ENCODE measurements around the gene BRD3.

Gene BRD3

GRCh38 chr9:134003237-134003636 is 64.6 kb downstream of the BRD3 start:
- H3K4me1 Mint-ChIP-seq (ENCODE audit: low read depth): no peaks in the 10 kb centered on the region
- H3K36me3 Mint-ChIP-seq (ENCODE audit: low read depth): no peaks in the 10 kb centered on the region
- H3K9me3 Mint-ChIP-seq: no peaks in the 10 kb centered on the region
- H3K27ac Mint-ChIP-seq: no peak overlapping the region
- peaks cover 10% of the 10 kb centered on the region for H3K27me3 Mint-ChIP-seq
- no peak overlapping the region for H3K4me3 Mint-ChIP-seq

GRCh38 chr9:134002796-134003195 is 65.0 kb downstream of the BRD3 start:
- Mint-ChIP-seq H3K9me3 (no peaks in the 10 kb centered on the region), H3K27ac (no peak overlapping the region), H3K4me1 (ENCODE audit: low read depth) (no peaks in the 10 kb centered on the region), H3K36me3 (ENCODE audit: low read depth) (no peaks in the 10 kb centered on the region), H3K27me3 (peaks cover 10% of the 10 kb centered on the region), H3K4me3 (no peak overlapping the region)

GRCh38 chr9:133999851-134000265 is 68.0 kb downstream of the BRD3 start:
- Mint-ChIP-seq H3K27me3 (peaks cover 4% of the 10 kb centered on the region), H3K27ac (no peak overlapping the region), H3K9me3 (no peaks in the 10 kb centered on the region), H3K36me3 (ENCODE audit: low read depth) (no peaks in the 10 kb centered on the region), H3K4me1 (ENCODE audit: low read depth) (no peaks in the 10 kb centered on the region), H3K4me3 (no peak overlapping the region)

GRCh38 chr9:133998915-133999595 is 68.8 kb downstream of the BRD3 start:
- Mint-ChIP-seq H3K4me1 (ENCODE audit: low read depth) (peaks cover 4% of the 10 kb centered on the region), H3K4me3 (no peak overlapping the region), H3K27me3 (peaks cover 4% of the 10 kb centered on the region), H3K36me3 (ENCODE audit: low read depth) (no peaks in the 10 kb centered on the region), H3K27ac (no peak overlapping the region), H3K9me3 (no peaks in the 10 kb centered on the region)

GRCh38 chr9:133997584-133997983 is 70.2 kb downstream of the BRD3 start:
- H3K9me3 Mint-ChIP-seq: no peaks in the 10 kb centered on the region
- no peaks in the 10 kb centered on the region for H3K36me3 Mint-ChIP-seq (ENCODE audit: low read depth)
- H3K4me1 Mint-ChIP-seq (ENCODE audit: low read depth): peaks cover 7% of the 10 kb centered on the region
- no peaks in the 10 kb centered on the region for H3K27me3 Mint-ChIP-seq
- no peak overlapping the region for H3K4me3 Mint-ChIP-seq
- H3K27ac Mint-ChIP-seq: no peak overlapping the region

- no peak overlapping the region for H3K4me3 Mint-ChIP-seq
- no peaks in the 10 kb centered on the region for H3K36me3 Mint-ChIP-seq (ENCODE audit: low read depth)
- H3K9me3 Mint-ChIP-seq: no peaks in the 10 kb centered on the region
- H3K27ac Mint-ChIP-seq: no peak overlapping the region
- H3K27me3 Mint-ChIP-seq: no peaks in the 10 kb centered on the region
- peaks cover 7% of the 10 kb centered on the region for H3K4me1 Mint-ChIP-seq (ENCODE audit: low read depth)
Observed at GRCh38 chr9:133996531-133997520, 71.0 kb downstream of the BRD3 start.

- Mint-ChIP-seq H3K4me1 (ENCODE audit: low read depth) (peaks cover 7% of the 10 kb centered on the region), H3K27ac (no peak overlapping the region), H3K9me3 (no peaks in the 10 kb centered on the region), H3K36me3 (ENCODE audit: low read depth) (no peaks in the 10 kb centered on the region), H3K27me3 (no peaks in the 10 kb centered on the region), H3K4me3 (no peak overlapping the region)
Observed at GRCh38 chr9:133995012-133995896, 72.6 kb downstream of the BRD3 start.

GRCh38 chr9:133994353-133995011 is 73.3 kb downstream of the BRD3 start:
- peaks cover 7% of the 10 kb centered on the region for H3K4me1 Mint-ChIP-seq (ENCODE audit: low read depth)
- no peak overlapping the region for H3K4me3 Mint-ChIP-seq
- H3K27ac Mint-ChIP-seq: no peak overlapping the region
- no peaks in the 10 kb centered on the region for H3K27me3 Mint-ChIP-seq
- no peaks in the 10 kb centered on the region for H3K36me3 Mint-ChIP-seq (ENCODE audit: low read depth)
- no peaks in the 10 kb centered on the region for H3K9me3 Mint-ChIP-seq

GRCh38 chr9:133993635-133994253 is 74.1 kb downstream of the BRD3 start:
- no peaks in the 10 kb centered on the region for H3K27me3 Mint-ChIP-seq
- peak overlapping the region; percentile 53 for H3K4me3 Mint-ChIP-seq
- peaks cover 7% of the 10 kb centered on the region for H3K4me1 Mint-ChIP-seq (ENCODE audit: low read depth)
- no peaks in the 10 kb centered on the region for H3K36me3 Mint-ChIP-seq (ENCODE audit: low read depth)
- no peak overlapping the region for H3K27ac Mint-ChIP-seq
- H3K9me3 Mint-ChIP-seq: no peaks in the 10 kb centered on the region

GRCh38 chr9:133992780-133993634 is 74.8 kb downstream of the BRD3 start:
- H3K9me3 Mint-ChIP-seq: no peaks in the 10 kb centered on the region
- no peaks in the 10 kb centered on the region for H3K36me3 Mint-ChIP-seq (ENCODE audit: low read depth)
- peak overlapping the region; percentile 53 for H3K4me3 Mint-ChIP-seq
- peaks cover 7% of the 10 kb centered on the region for H3K4me1 Mint-ChIP-seq (ENCODE audit: low read depth)
- H3K27ac Mint-ChIP-seq: no peak overlapping the region
- no peaks in the 10 kb centered on the region for H3K27me3 Mint-ChIP-seq

- Mint-ChIP-seq H3K9me3 (no peaks in the 10 kb centered on the region), H3K4me3 (peak within 1 kb of the TSS; percentile 65), H3K27me3 (no peaks in the 10 kb centered on the region), H3K27ac (no peak within 1 kb of the TSS), H3K36me3 (ENCODE audit: low read depth) (no peaks in the 10 kb centered on the region), H3K4me1 (ENCODE audit: low read depth) (peaks cover 7% of the 10 kb centered on the region)
Observed at GRCh38 chr9:133991964-133992779, 75.7 kb downstream of the BRD3 start, which contains the start of gene VAV2. VAV2 (minus strand) TSS chr9:133992324; CDS start chr9:133992278, 46 bp downstream.

GRCh38 chr9:133991214-133991921 is 76.5 kb downstream of the BRD3 start:
- Mint-ChIP-seq H3K4me1 (ENCODE audit: low read depth) (peaks cover 7% of the 10 kb centered on the region), H3K9me3 (no peaks in the 10 kb centered on the region), H3K36me3 (ENCODE audit: low read depth) (no peaks in the 10 kb centered on the region), H3K27ac (no peak overlapping the region), H3K27me3 (no peaks in the 10 kb centered on the region), H3K4me3 (peak overlapping the region; percentile 65)
